GM18909 (cell line): ENCODE measurements around the gene CLSTN1.
A peak's percentile ranks its signal among the peaks of the same experiment; 100 is the strongest.
"Not testable (repeated sequence)": the region's sequence is repeated elsewhere in the genome, so short reads cannot be mapped to it uniquely, and the experiment has no call there.

Experiments
- ATAC-seq: cut with Tn5 transposase; IDR thresholded peaks from one replicate; pipeline ENCODE4 v1.9.1; 2021; ENCODE audit warnings: mild to moderate bottlenecking; ENCODE audit not compliant: unreplicated experiment, poor library complexity

The CLSTN1 gene

GRCh38 chr1:9719978-9720722 lies 103.6 kb downstream of the CLSTN1 start:
- no peak for ATAC-seq

GRCh38 chr1:9718006-9718680 lies 105.6 kb downstream of the CLSTN1 start:
- ATAC-seq = no peak

GRCh38 chr1:9717193-9718005 lies 106.4 kb downstream of the CLSTN1 start:
- ATAC-seq = peak; percentile 61

- ATAC-seq = no peak
These were observed 107.2 kb downstream of the CLSTN1 start for GRCh38 chr1:9716404-9717192.

GRCh38 chr1:9715536-9716226 lies 108.1 kb downstream of the CLSTN1 start:
- no peak for ATAC-seq

- ATAC-seq = no peak
These were observed 109.5 kb downstream of the CLSTN1 start for GRCh38 chr1:9714257-9714718.

- not testable (repeated sequence) for ATAC-seq
These were observed 111.0 kb downstream of the CLSTN1 start for GRCh38 chr1:9712767-9713166.

- no peak for ATAC-seq
These were observed 112.2 kb downstream of the CLSTN1 start for GRCh38 chr1:9711466-9712020.

- no peak for ATAC-seq
These were observed 113.7 kb downstream of the CLSTN1 start for GRCh38 chr1:9710037-9710436.

DNA sequence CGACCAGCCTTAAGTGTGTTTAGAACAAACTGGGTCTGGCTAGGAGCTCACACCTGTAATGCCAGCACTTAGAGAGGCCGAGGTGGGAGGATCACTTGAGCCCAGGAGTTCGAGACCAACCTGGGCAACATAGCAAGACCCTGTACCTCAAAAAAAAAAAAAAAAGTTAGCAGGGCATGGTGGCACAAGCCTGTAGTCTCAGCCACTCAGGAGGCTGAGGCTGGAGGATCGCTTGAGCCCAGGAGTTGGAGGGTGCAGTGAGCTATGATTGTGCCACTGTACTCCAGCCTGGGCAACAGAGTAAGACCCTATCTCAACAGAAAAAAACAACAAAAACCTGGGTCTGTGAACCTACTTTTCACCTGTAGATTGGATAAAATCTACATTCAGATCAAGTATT lies 117.6 kb downstream of the CLSTN1 start:
- no peak for ATAC-seq

- no peak for ATAC-seq
These were observed 118.2 kb downstream of the CLSTN1 start for GRCh38 chr1:9705337-9706093.

DNA sequence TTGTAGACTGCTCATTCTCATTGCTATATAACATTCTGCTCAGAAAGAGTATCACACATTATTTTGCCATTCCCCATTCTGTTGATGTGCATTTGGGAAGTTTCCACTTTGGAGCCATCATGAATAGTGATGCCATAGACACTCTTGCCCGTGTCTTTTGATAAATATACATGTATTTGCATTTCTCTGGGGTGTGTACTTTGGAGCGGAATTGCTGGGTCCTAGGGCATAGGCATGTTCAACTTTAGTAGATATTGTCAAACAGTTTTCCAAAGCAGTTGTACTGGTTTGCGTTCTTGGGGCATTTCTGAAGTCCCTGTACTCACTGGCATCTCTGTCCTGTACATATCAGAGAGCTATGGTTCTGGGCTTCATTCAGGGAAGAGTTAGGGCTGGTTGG lies 120.1 kb downstream of the CLSTN1 start:
- no peak for ATAC-seq

DNA sequence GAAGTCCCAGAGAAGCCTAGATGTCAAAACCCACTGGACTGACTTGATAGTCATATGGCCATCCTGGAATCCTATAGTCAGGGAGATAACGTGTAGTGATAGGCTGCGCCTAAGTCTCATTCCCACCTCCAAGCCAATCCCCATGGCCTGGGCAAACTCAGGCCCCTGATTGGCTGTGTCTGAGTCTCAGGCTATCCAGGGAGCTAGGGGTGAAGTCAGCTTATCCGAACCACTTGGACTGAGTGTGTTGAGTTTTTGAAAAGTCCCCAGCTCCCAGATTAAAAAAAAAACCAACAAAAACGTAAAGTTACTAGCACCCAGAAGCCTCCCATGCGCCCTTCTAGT lies 120.6 kb downstream of the CLSTN1 start:
- ATAC-seq = no peak

- ATAC-seq = no peak
These were observed 122.1 kb downstream of the CLSTN1 start for GRCh38 chr1:9701665-9702064.

DNA sequence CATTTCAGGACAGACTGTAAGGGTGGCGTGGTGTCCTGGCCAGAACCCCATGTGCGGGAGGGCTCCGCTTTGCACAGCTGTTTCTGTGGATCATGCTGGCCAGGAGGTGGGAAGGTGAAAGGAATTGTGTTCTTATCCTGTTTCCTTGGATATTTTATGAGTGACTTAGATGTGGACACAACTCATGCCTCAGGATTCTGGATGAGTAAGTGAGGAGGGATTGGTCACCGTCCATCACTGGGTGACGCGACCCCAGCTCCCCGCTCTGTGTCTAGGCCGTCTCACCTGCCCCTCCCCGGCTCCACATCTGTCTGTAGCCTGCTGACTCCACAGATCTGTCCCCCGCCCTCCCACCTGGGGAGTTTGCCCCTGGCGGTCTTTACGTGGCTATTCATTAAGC lies 123.4 kb downstream of the CLSTN1 start:
- ATAC-seq = no peak

- ATAC-seq = no peak
These were observed 124.4 kb downstream of the CLSTN1 start for GRCh38 chr1:9699361-9699760.

GRCh38 chr1:9696793-9697192 lies 127.0 kb downstream of the CLSTN1 start:
- ATAC-seq = no peak

DNA sequence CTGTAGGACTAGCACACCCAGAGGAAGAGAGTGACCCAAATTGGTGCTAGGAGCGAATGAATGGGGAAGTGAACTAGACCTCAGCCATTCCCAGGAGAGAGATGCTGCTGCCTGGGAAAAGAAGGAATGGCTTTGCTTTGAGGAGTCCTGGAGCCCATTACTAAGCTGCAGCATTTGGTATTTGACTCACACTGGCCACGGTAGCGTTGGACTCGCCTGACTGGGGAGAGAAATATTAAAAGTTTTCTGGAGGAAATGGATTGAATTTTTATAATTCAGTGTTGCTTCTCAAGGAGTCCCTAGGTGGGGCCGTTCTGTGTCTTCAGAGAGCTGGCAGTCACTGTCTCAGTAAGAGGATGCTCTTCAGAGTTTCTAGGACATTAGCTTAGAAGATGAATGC lies 132.1 kb downstream of the CLSTN1 start:
- ATAC-seq = no peak

- ATAC-seq = no peak
These were observed 132.7 kb downstream of the CLSTN1 start for GRCh38 chr1:9691108-9691445.
